Measurements from ENCODE around the gene CASP10. TPM values are rescaled to one million over a fixed set of nuclear protein-coding genes. Genes with fewer than 3 reads are reported as not detected.
A peak's percentile ranks its signal among the peaks of the same experiment; 100 is the strongest.

CASP10 gene
- total RNA-seq, 2 donors from 2014 or later: 3.5 to 6.8 TPM

DNA sequence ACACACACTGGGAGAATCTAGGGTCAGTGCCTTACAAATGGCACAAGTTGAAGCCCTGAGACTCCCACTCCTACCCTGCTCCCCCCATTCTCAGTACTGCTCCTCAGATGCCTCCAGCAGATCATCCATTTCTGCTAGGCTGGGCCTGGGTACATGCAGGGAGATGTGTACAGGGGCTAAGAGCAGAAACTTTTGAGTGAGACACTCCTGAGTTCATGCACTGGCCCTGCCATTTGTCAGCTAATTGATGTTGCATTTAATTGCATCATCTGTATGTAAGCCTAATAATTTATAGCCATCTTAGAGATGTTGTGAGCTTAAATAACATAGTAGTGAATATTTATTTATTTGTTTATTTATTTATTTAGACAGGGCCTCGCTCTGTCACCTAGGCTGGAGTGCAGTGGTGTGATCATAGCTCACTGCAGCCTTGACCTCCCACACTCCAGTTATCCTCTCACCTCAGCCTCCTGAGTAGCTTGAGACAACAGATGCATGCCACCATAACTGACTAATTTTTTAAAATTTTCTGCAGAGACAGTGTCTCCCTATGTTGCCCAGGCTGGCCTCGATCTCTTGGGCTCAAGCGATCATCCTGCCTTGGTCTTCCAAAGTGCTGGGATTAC is 72.6 kb downstream of the CASP10 start:
- Histone ChIP-seq H3K9me3 (no peaks in the 10 kb centered on the region), H3K27ac (no peak overlapping the region), H3K4me1 (peaks cover 0 to 17% of the 10 kb centered on the region in 2 donors), H3K27me3 (no peaks in the 10 kb centered on the region), H3K36me3 (no peaks in the 10 kb centered on the region), H3K4me3 (no peak overlapping the region)
- no peak for DNase-seq (ENCODE audit: low spot score)
- TF ChIP-seq, protein P1, sequence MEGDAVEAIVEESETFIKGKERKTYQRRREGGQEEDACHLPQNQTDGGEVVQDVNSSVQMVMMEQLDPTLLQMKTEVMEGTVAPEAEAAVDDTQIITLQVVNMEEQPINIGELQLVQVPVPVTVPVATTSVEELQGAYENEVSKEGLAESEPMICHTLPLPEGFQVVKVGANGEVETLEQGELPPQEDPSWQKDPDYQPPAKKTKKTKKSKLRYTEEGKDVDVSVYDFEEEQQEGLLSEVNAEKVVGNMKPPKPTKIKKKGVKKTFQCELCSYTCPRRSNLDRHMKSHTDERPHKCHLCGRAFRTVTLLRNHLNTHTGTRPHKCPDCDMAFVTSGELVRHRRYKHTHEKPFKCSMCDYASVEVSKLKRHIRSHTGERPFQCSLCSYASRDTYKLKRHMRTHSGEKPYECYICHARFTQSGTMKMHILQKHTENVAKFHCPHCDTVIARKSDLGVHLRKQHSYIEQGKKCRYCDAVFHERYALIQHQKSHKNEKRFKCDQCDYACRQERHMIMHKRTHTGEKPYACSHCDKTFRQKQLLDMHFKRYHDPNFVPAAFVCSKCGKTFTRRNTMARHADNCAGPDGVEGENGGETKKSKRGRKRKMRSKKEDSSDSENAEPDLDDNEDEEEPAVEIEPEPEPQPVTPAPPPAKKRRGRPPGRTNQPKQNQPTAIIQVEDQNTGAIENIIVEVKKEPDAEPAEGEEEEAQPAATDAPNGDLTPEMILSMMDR (IDR thresholded peaks at IDR 0.05): no peak

DNA sequence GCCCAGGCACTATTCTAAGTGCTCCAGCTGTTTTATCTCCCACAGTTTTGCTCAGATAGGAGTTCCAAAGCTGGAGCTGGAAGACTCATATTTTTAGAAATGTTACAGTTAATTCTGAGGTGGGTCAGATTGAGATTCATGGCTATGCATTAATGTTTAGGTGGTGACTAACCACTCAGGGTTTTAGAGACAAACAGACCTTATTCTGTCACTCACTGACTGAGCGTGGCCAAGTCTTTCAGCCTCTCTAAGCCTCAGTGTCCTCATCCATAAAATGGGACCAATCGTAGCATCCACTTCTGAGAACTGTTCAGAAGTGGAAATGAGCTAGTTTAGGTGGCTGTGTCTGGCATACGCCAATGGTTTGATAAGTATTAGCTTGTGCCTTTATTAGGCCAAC is 73.1 kb downstream of the CASP10 start:
- no peak for DNase-seq (ENCODE audit: low spot score)
- TF ChIP-seq, protein P1 (IDR thresholded peaks at IDR 0.05): no peak
- Histone ChIP-seq H3K4me1 (peaks cover 0 to 17% of the 10 kb centered on the region in 2 donors), H3K9me3 (no peaks in the 10 kb centered on the region), H3K36me3 (no peaks in the 10 kb centered on the region), H3K27ac (no peak overlapping the region), H3K27me3 (no peaks in the 10 kb centered on the region), H3K4me3 (no peak overlapping the region)

DNA sequence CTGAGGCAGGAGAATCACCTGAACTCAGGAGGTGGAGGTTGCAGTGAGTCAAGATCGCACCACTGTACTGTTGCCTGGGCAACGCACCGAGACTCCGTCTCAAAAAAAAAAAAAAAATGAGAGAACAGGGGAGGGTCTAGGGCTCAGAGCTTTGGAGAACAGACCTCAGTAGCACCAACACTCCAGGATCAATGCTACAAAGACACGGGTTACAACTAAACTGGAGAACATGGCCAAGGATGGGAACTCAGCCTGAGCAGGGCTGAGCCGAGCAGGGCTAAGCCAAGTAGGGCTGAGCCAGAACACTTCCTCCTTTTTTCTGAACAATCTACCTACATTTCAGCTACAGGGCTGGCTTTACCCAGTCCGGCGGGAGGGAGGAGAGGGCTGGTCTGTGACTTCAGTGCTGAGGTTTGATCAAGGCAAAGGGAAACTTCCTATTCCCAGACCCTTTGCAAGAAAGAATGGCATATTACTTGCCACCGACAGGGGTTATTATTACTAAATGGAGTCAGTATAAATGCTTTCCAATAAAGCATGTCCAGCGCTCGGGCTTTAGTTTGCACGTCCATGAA is 74.5 kb downstream of the CASP10 start:
- Histone ChIP-seq H3K4me1 (peaks cover 0 to 17% of the 10 kb centered on the region in 2 donors), H3K4me3 (peak overlapping the region; percentile 51 to 62), H3K27me3 (no peaks in the 10 kb centered on the region), H3K9me3 (no peaks in the 10 kb centered on the region), H3K36me3 (no peaks in the 10 kb centered on the region), H3K27ac (peak overlapping the region; percentile 83 to 84)
- TF ChIP-seq, protein P1 (IDR thresholded peaks at IDR 0.05): no peak
- DNase-seq (ENCODE audit: low spot score): no peak

DNA sequence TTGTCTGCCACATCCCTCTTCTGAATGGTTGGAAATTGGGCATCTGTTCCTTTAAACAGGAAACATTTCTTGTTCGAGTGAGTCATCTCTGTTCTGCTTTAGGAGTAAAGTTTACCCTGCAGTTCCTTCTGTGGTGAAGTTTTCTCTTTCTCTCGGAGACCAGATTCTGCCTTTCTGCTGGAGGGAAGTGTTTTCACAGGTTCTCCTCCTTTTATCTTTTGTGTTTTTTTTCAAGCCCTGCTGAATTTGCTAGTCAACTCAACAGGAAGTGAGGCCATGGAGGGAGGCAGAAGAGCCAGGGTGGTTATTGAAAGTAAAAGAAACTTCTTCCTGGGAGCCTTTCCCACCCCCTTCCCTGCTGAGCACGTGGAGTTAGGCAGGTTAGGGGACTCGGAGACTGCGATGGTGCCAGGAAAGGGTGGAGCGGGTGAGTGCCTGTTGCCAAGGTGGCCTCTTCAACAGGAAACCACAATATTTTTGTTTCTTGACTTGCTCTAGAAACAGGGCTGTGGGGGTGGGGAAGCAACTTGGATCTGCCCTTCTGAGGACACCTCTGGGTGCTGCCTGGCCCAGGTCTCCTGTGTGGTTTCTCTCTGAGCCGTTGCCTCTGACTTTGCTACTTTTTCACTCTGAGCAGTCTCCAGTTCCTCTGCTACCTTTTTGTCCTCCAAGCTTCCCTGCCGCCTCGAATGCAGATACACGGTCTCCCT is 75.2 kb downstream of the CASP10 start:
- Histone ChIP-seq H3K9me3 (no peaks in the 10 kb centered on the region), H3K27me3 (no peaks in the 10 kb centered on the region), H3K4me3 (peak overlapping the region; percentile 51 to 62), H3K36me3 (no peaks in the 10 kb centered on the region), H3K4me1 (peaks cover 0 to 17% of the 10 kb centered on the region in 2 donors), H3K27ac (peak overlapping the region; percentile 83 to 84)
- TF ChIP-seq, protein P1 (IDR thresholded peaks at IDR 0.05): no peak
- peak; percentile 72 for DNase-seq (ENCODE audit: low spot score)

DNA sequence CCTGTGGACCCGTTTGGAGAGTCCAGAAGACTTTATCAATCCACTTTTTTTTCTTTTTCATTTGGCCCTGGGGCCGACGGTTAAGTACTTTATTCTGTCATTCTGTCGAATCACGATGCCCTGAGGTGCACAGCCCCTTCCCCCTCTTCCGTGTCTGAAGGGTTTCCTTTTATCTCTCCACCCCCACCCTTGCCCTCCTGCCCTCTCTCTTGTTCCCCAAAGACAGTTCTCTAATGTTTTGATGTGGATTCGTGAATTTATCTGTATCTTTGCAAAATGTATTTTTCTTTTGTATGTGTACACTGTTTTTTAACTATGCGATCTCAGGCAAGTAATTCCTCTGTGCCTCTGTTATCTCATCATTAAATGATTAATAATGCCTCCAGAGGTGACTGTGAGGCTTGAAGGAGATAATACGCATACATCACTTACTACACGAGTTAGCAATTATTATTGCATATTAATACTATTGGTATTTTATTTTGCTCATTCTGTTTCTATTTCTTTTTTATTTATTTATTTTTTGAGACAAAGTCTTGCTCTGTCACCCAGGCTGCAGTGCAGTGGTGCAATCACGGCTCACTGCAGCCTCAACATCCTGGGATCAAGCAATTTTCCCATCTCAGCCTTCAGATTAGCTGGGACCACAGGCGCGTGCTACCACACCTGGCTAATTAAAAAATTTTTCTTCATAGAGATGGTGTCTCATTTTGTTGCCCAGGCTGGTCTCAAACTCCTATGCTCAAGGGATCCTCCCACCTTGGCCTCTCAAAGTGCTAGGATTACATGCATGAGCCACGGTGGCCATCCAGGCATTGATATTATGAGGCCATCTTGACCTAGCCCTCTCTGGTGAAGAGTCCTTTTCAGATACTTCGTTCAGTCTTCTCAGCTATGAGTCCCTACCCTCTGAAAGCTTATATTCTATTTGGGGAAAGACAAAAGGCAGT is 76.0 kb downstream of the CASP10 start:
- DNase-seq (ENCODE audit: low spot score): no peak
- TF ChIP-seq, protein P1 (IDR thresholded peaks at IDR 0.05): no peak
- peaks cover 0 to 17% of the 10 kb centered on the region in 2 donors for H3K4me1 ChIP-seq
- H3K9me3 ChIP-seq: no peaks in the 10 kb centered on the region
- no peaks in the 10 kb centered on the region for H3K27me3 ChIP-seq
- no peaks in the 10 kb centered on the region for H3K36me3 ChIP-seq
- peak overlapping the region; percentile 51 to 62 for H3K4me3 ChIP-seq
- H3K27ac ChIP-seq: peak overlapping the region; percentile 83 to 84

All from right atrium auricular region (tissue), 2 donors.